Tibial nerve (tissue), 4 donors: ENCODE results near the gene KIF26A.

ENCODE experiments used
- EP300 ChIP-seq, 2 donors: sonication (generic); formaldehyde crosslinking; IDR thresholded peaks; one replicate each; pipeline ENCODE4 v1.6.1; 2017; ENCODE audit warnings: antibody characterized with exemption in 2 of 2, mild to moderate bottlenecking in 1 of 2
- POLR2A ChIP-seq, 2 donors: fragments of 450-650 bp; IDR thresholded peaks; one replicate each; pipeline ENCODE4 v1.6.1; 2017; ENCODE audit warnings: antibody characterized with exemption in 2 of 2, mild to moderate bottlenecking in 2 of 2, moderate library complexity in 2 of 2
- TF ChIP-seq, protein P1 (sequence below), 5 experiments: fragments of 200-600 bp in 3 of 5; fragments of 450-650 bp in 2 of 5; sonication (generic) in 3 of 5; IDR thresholded peaks; one replicate each; pipeline ENCODE4 v1.5.1; 2016 to 2019; ENCODE audit warnings: antibody characterized with exemption in 5 of 5, mild to moderate bottlenecking in 3 of 5, moderate library complexity in 2 of 5

DNA sequence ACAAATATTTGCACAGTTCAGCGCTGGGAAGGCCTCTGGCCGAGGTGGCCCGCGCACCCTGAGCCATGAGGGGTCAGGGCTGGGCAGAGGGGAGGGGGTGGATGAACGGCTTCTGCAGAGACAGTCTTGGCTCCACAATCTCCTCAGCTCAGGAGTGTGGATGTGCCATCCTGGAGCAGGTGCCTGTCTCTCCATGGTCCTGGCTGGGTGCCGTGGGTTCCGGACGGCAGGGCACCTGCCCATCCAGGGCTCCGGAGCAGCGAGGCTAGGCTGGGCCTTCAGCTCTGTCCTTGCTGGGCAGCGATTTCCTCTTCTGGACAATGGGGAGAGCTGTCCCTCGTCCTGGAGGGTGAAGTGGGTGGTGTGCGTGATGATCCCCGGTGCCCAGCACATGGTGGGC, 55.6 kb downstream of the KIF26A start:
- TF ChIP-seq, protein P1, sequence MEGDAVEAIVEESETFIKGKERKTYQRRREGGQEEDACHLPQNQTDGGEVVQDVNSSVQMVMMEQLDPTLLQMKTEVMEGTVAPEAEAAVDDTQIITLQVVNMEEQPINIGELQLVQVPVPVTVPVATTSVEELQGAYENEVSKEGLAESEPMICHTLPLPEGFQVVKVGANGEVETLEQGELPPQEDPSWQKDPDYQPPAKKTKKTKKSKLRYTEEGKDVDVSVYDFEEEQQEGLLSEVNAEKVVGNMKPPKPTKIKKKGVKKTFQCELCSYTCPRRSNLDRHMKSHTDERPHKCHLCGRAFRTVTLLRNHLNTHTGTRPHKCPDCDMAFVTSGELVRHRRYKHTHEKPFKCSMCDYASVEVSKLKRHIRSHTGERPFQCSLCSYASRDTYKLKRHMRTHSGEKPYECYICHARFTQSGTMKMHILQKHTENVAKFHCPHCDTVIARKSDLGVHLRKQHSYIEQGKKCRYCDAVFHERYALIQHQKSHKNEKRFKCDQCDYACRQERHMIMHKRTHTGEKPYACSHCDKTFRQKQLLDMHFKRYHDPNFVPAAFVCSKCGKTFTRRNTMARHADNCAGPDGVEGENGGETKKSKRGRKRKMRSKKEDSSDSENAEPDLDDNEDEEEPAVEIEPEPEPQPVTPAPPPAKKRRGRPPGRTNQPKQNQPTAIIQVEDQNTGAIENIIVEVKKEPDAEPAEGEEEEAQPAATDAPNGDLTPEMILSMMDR (IDR thresholded peaks at IDR 0.05), result no peak
- no peak for TF ChIP-seq POLR2A (IDR thresholded peaks at IDR 0.05)
- no peak for TF ChIP-seq EP300 (IDR thresholded peaks at IDR 0.05)
